GM18907 (cell line): Measurements from ENCODE around the gene IMMP2L.

Experiments
- ATAC-seq: cut with Tn5 transposase; IDR thresholded peaks from one replicate; pipeline ENCODE4 v1.9.1; 2021; ENCODE audit warnings: mild to moderate bottlenecking, moderate library complexity; ENCODE audit not compliant: unreplicated experiment

Gene IMMP2L

GRCh38 chr7:110620110-110620735 is 942.1 kb downstream of the IMMP2L start:
- no peak for ATAC-seq
